Measurements from ENCODE around the gene MGAT4D.
"Not testable (repeated sequence)": the region's sequence is repeated elsewhere in the genome, so short reads cannot be mapped to it uniquely, and the experiment has no call there.

MGAT4D gene

GRCh38 chr4:140427919-140428471, 70.1 kb downstream of the MGAT4D start:
- DNase-seq: no peak

GRCh38 chr4:140427106-140427918, 70.8 kb downstream of the MGAT4D start, which contains the start of gene CLGN:
CLGN (minus strand) TSS chr4:140427648; CDS start chr4:140413078, 14,570 bp downstream.
- DNase-seq: peak; percentile 68

GRCh38 chr4:140426610-140427105, 71.4 kb downstream of the MGAT4D start:
- no peak for DNase-seq

GRCh38 chr4:140423106-140423505, 75.0 kb downstream of the MGAT4D start:
- DNase-seq: no peak

DNA sequence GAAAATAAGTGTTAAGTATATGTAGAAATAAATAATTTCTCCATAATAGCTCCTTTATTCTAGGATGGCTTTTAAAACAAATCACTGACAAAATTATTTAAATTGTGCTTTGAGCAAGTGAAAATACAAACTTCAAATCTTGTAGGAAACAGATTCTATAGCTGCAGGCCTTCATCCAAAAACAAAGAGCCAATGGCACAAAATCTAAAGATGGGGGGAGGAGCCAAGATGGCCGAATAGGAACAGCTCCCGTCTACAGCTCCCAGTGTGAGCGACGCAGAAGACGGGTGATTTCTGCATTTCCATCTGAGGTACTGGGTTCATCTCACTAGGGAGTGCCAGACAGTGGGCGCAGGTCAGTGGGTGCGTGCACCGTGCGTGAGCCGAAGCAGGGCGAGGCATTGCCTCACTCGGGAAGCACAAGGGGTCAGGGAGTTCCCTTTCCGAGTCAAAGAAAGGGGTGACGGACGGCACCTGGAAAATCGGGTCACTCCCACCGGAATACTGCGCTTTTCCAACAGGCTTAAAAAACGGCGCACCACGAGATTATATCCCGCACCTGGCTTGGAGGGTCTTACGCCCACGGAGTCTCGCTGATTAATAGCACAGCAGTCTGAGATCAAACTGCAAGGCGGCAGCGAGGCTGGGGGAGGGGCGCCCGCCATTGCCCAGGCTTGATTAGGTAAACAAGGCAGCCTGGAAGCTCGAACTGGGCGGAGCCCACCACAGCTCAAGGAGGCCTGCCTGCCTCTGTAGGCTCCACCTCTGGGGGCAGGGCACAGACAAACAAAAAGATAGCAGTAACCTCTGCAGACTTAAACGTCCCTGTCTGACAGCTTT, 84.7 kb downstream of the MGAT4D start:
- DNase-seq: not testable (repeated sequence)

DNA sequence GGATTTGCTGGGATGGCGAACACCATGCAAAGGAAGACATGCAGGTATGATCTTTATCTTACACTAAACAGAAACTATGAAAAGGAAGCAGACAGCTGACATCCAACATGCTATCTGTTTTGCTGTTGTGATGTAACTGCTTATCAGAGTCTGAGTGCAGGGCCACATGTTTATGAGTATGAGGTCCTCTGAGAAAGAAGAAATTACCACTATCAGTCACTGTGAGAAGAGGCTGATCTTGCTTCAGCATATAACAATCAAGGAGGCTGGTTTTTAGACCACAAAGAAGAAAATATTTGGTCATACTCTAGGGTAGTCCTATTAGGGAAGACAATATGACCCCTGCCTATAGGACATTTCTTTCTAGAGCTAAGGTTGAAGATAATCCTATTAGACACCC, 89.1 kb downstream of the MGAT4D start:
- no peak for DNase-seq

- DNase-seq: no peak
These were observed 91.8 kb downstream of the MGAT4D start for GRCh38 chr4:140406292-140406691.

DNA sequence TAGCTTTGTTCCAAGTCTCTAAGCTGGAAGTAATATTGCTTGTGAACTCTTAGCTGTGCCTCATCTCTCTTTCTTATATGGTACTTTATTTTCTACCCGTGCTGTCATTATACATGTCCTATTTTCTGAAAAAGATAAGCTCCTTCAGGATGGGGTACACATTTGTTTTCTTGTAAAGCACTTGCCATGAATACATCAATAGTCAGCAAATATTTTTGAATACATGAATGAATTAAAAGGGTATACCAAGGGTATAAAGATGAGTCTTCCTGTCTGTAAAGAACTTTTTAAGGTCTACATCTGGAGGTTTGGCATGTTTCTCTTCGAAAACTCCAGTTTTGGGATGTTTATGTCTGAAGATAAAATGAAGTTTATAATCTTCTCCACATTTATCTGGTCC, 98.0 kb downstream of the MGAT4D start:
- no peak for DNase-seq

DNA sequence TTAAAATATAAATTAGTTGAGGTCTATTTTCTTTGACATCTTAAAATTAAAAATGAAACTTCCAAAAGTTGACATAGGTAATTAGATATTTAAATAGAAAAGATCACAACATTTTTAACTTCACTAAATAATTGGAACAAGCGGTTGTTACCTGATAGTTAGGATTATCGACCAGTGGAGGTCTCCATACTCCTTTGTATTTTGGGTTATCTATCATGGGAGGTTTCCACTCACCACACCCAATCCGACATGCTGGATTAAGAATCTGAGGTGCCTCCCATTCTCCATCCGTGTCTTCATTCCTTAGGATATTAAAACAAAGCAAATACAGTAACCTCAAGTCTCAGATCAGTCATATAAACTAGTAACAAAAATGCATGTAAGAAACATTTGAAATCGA, 102.4 kb downstream of the MGAT4D start:
- DNase-seq: no peak

Data from EL (cell line).